Chondrocyte (in vitro differentiated cells): ENCODE results near the gene TOM1L2. TPM values are rescaled to one million over a fixed set of nuclear protein-coding genes. Genes with fewer than 3 reads are reported as not detected.

Experiments used
- DNase-seq: peaks from one replicate; pipeline ENCODE4 v3.0.0; 2021; ENCODE audit warnings: mixed read lengths, low spot score
- H3K27ac Mint-ChIP-seq: one replicate; pipeline ENCODE4 v1.8.0; 2021; ENCODE audit warnings: mild to moderate bottlenecking, moderate library complexity, mixed read lengths; ENCODE audit not compliant: unreplicated experiment
- H3K27me3 Mint-ChIP-seq: 2 replicates; pipeline ENCODE4 v1.8.0; 2021; ENCODE audit warnings: low read depth, mixed read lengths
- H3K36me3 Mint-ChIP-seq: 2 replicates; pipeline ENCODE4 v1.8.0; 2021; ENCODE audit warnings: low read depth, mixed read lengths
- H3K4me1 Mint-ChIP-seq: 2 replicates; pipeline ENCODE4 v1.8.0; 2021; ENCODE audit warnings: low read depth, mild to moderate bottlenecking, mixed read lengths
- H3K4me3 Mint-ChIP-seq: one replicate; pipeline ENCODE4 v1.8.0; 2021; ENCODE audit warnings: mild to moderate bottlenecking, moderate library complexity, mixed read lengths; ENCODE audit not compliant: unreplicated experiment
- H3K9me3 Mint-ChIP-seq: 2 replicates; pipeline ENCODE4 v1.8.0; 2021; ENCODE audit warnings: low read depth, mixed read lengths
- total RNA-seq: library from RNA; stranded (reverse); gene quantifications from 3 replicates; pipeline ENCODE4 v1.2.1, GENCODE V29; 2021
- TF ChIP-seq, protein P1 (sequence below): fragments of 200-600 bp; sonication (generic); IDR thresholded peaks from 2 replicates; pipeline ENCODE4 v1.5.0; 2021; ENCODE audit warnings: antibody characterized with exemption, mild to moderate bottlenecking, moderate library complexity

Gene TOM1L2
- total RNA-seq, 1 donor from 2014 or later, result 56.1 TPM

DNA sequence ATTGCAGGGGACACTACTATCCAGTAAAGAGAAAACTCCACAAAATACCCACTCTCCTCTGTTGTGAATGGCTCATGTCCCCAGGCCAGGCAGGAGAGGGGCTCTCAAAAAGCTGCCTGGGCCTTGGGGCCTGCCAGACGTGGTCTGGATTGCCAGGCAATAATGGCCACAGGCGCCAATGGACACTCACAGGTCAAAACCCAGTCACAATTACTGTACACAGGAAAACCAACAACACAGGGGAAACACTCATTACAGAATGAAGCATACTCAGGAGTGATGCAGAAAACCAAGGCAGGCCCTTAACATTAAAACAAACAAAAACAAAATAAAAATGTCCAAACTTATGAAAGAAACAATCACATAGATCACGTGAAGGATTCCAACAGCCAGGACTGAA is 100.3 kb downstream of the TOM1L2 start:
- DNase-seq, result no peak
- Mint-ChIP-seq H3K27me3 (no peaks in the 10 kb centered on the region), H3K9me3 (no peaks in the 10 kb centered on the region), H3K4me1 (peaks cover 12% of the 10 kb centered on the region), H3K4me3 (no peak overlapping the region), H3K36me3 (peaks cover 19% of the 10 kb centered on the region), H3K27ac (no peak overlapping the region)
- TF ChIP-seq, protein P1, sequence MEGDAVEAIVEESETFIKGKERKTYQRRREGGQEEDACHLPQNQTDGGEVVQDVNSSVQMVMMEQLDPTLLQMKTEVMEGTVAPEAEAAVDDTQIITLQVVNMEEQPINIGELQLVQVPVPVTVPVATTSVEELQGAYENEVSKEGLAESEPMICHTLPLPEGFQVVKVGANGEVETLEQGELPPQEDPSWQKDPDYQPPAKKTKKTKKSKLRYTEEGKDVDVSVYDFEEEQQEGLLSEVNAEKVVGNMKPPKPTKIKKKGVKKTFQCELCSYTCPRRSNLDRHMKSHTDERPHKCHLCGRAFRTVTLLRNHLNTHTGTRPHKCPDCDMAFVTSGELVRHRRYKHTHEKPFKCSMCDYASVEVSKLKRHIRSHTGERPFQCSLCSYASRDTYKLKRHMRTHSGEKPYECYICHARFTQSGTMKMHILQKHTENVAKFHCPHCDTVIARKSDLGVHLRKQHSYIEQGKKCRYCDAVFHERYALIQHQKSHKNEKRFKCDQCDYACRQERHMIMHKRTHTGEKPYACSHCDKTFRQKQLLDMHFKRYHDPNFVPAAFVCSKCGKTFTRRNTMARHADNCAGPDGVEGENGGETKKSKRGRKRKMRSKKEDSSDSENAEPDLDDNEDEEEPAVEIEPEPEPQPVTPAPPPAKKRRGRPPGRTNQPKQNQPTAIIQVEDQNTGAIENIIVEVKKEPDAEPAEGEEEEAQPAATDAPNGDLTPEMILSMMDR, result no peak

DNA sequence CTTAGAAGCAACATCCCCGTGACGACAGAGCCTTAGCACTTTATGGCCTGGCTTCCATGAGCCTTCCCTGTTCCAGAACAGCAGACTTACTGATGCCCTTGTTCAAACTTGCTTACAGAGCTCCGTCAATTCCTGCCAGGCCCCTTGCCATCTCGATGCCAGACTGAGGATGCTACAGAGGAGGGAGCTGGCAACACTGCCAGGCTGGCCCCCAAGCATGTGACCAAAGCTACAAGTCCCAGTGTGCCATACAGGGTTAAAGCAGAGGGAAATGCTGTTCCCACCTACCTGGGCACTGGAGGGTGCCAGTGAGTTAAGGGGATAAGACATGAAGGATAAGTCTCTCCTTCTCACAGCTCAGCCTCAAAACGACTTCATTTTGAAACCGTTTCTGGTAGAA is 102.0 kb downstream of the TOM1L2 start:
- Mint-ChIP-seq H3K27ac (no peak overlapping the region), H3K27me3 (no peaks in the 10 kb centered on the region), H3K4me1 (peaks cover 4% of the 10 kb centered on the region), H3K9me3 (no peaks in the 10 kb centered on the region), H3K4me3 (no peak overlapping the region), H3K36me3 (peaks cover 16% of the 10 kb centered on the region)
- TF ChIP-seq, protein P1, result no peak
- no peak for DNase-seq

DNA sequence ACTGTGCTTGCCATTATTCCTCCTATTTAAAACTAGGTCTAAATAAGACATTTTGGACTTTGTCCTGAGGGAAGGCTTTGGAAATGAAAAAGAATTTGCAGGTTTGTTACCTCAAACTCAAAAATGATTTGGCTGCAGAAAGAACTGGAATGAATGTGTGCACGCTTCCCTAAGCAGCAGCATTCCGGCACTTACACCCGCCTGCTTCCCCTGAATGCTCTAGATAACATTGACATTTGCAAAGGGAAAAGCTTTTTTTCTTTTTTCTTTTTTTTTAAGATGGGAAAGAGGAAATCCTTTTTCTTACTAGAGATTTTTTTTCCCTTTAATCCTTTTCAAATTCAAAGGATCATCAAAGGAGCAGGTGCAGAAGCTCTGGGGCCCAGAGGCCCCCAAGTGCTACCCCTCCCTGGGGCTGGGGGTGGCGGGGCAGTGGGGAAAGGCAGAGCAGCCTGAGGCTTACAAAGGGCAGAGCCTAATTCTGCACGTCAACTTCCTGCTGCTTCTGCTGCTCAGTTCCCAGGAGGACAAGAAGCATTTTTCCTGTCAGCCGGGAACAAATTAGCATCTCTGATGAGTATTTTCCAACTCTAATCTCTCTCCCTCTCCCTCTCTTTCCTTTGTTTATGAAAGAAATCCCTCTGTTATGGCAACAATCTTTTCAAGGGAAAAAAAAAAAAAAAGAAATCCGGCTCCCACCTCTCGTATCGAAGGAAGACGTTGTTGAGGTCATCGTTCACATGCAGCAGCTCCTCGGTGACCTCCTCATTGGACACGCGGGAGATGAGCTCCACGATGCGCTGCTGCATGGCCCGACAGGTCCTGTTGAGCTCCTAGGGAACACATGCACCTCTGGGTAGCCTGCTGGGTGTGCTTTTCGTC is 103.3 kb downstream of the TOM1L2 start:
- Mint-ChIP-seq H3K9me3 (no peaks in the 10 kb centered on the region), H3K4me3 (no peak overlapping the region), H3K4me1 (peaks cover 4% of the 10 kb centered on the region)

DNA sequence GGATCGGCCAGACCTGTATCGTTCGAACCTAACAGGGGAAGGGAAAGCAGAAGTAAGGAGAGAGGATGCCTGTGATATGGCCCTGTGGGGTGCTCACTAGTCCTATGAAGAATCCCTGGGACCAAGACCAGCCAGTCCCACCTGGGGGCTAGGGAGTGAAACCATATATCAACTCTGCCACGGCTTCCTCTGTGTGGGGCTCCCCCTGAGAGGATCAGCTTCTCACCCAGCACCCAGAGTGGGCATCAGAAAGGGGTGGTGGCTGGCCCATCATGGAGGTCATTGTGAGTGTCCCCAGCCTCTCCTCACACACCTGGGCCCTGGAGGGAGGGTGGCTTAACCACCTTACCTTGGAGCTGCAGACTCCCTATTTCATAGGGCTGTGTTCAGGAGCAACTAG is 105.3 kb downstream of the TOM1L2 start:
- TF ChIP-seq, protein P1, result no peak
- no peak for DNase-seq
- Mint-ChIP-seq H3K36me3 (peaks cover 17% of the 10 kb centered on the region), H3K27me3 (no peaks in the 10 kb centered on the region), H3K27ac (no peak overlapping the region), H3K9me3 (no peaks in the 10 kb centered on the region), H3K4me1 (peaks cover 4% of the 10 kb centered on the region), H3K4me3 (no peak overlapping the region)

More for the DNA sequence above, 103.3 kb downstream of the TOM1L2 start:
- H3K36me3 Mint-ChIP-seq, result peaks cover 16% of the 10 kb centered on the region
- TF ChIP-seq, protein P1, result no peak
- H3K27ac Mint-ChIP-seq, result no peak overlapping the region
- no peak for DNase-seq
- no peaks in the 10 kb centered on the region for H3K27me3 Mint-ChIP-seq

DNA sequence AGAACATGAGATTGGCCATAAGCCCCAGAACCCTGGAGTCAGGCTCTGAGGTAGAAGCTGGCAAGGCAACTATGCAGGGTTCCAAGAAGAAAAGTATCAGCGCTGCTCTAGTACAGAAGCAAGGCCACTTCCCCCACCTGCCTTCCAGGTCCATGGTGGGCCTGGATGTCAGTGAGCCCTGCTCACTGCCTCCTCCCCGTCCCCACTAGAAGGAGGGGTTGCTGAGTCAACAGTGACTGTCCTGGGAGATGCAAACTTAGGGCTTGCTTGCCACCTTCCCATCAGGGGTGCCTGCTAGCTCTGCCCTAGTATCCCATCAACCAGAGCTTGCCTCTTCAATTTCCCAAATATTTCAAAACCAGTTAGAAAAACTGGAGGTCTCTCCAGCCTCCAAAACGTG is 105.8 kb downstream of the TOM1L2 start:
- TF ChIP-seq, protein P1, result no peak
- H3K9me3 Mint-ChIP-seq, result no peaks in the 10 kb centered on the region
- no peak for DNase-seq
- no peak overlapping the region for H3K27ac Mint-ChIP-seq
- no peak overlapping the region for H3K4me3 Mint-ChIP-seq
- H3K4me1 Mint-ChIP-seq, result peaks cover 4% of the 10 kb centered on the region
- peaks cover 16% of the 10 kb centered on the region for H3K36me3 Mint-ChIP-seq
- no peaks in the 10 kb centered on the region for H3K27me3 Mint-ChIP-seq
